ENCODE results near the gene FREY1. TPM values are rescaled to one million over a fixed set of nuclear protein-coding genes. Genes with fewer than 3 reads are reported as not detected.

FREY1 gene
- total and polyA plus RNA-seq, 2 of the 8 experiments (the other 6 are each of a cell fraction or from before 2014, with no cell fraction given) = 0.32 to 1.1 TPM

GRCh38 chr11:45947885-45948284, 40.8 kb upstream of the FREY1 start (continued):
- TF ChIP-seq MAX (IDR thresholded peaks at IDR 0.05) (no peak), SIX5 (IDR thresholded peaks at IDR 0.05; ENCODE audit: low read depth, low read length) (no peak), CREB1 (IDR thresholded peaks at IDR 0.05) (no peak), EZH2 (IDR thresholded peaks at IDR 0.05; ENCODE audit: low read depth, low read length, severe bottlenecking) (no peak)
